DND-41 (cell line): ENCODE measurements around the gene MXD3.
"Not testable (repeated sequence)": the region's sequence is repeated elsewhere in the genome, so short reads cannot be mapped to it uniquely, and the experiment has no call there.

ENCODE experiments used
- ATAC-seq: fragments of 200-7000 bp; cut with Tn5 transposase; 3 replicates; pipeline ENCODE4 v1.9.1; 2021; ENCODE audit warnings: low read depth; ENCODE audit not compliant: insufficient read depth
- DNase-seq: peaks from one replicate; pipeline ENCODE4 v3.0.0-alpha.2; 2020
- H2AFZ ChIP-seq: 2 replicates; pipeline ENCODE4 v1.6.0; 2012; ENCODE audit warnings: low read depth, low read length
- H3K27ac ChIP-seq: 2 replicates; pipeline ENCODE4 v1.5.1; 2012; ENCODE audit warnings: low read length, inconsistent platforms
- H3K27me3 ChIP-seq: fragments of 200-600 bp; sonication (generic); 2 replicates; pipeline ENCODE4 v1.6.0; 2012; ENCODE audit warnings: low read length, mild to moderate bottlenecking, inconsistent platforms; ENCODE audit not compliant: insufficient read depth, poor library complexity
- H3K36me3 ChIP-seq: 2 replicates; pipeline ENCODE4 v1.5.1; 2012; ENCODE audit warnings: low read length, inconsistent platforms; ENCODE audit not compliant: insufficient read depth
- H3K4me1 ChIP-seq: 2 replicates; pipeline ENCODE4 v1.5.1; 2012; ENCODE audit warnings: mild to moderate bottlenecking, low read length; ENCODE audit not compliant: insufficient read depth
- H3K4me2 ChIP-seq: 2 replicates; pipeline ENCODE4 v1.6.0; 2012; ENCODE audit warnings: mild to moderate bottlenecking, moderate library complexity, low read length, inconsistent platforms; ENCODE audit not compliant: insufficient read depth
- H3K4me3 ChIP-seq, 2 experiments: fragments of 200-600 bp in 1 of 2; shearing (Covaris generic) in 1 of 2; 2 replicates each; pipeline ENCODE4 v1.5.1; 2012 to 2016; ENCODE audit warnings: inconsistent platforms in 2 of 2, low read length in 2 of 2, mild to moderate bottlenecking in 2 of 2, low read depth in 1 of 2, moderate library complexity in 1 of 2
- H3K79me2 ChIP-seq: 2 replicates; pipeline ENCODE4 v1.6.0; 2012; ENCODE audit warnings: low read length, inconsistent platforms; ENCODE audit not compliant: insufficient read depth
- H3K9ac ChIP-seq: 2 replicates; pipeline ENCODE4 v1.6.0; 2012; ENCODE audit warnings: low read depth, mild to moderate bottlenecking, inconsistent platforms, low read length, moderate library complexity
- H3K9me3 ChIP-seq: 2 replicates; pipeline ENCODE4 v1.5.1; 2012; ENCODE audit warnings: low read length, moderate library complexity, mild to moderate bottlenecking, inconsistent platforms; ENCODE audit not compliant: insufficient read depth, severe bottlenecking
- H4K20me1 ChIP-seq: 2 replicates; pipeline ENCODE4 v1.6.0; 2012; ENCODE audit warnings: low read length; ENCODE audit not compliant: insufficient read depth
- CTCF ChIP-seq: IDR thresholded peaks from 2 replicates; pipeline ENCODE4 v1.5.1; 2012; ENCODE audit warnings: borderline replicate concordance, low read length, moderate library complexity, mild to moderate bottlenecking; ENCODE audit not compliant: poor library complexity, severe bottlenecking; ENCODE audit errors: extremely low read depth
- EZH2 ChIP-seq: IDR thresholded peaks from 3 replicates; pipeline ENCODE4 v1.6.1; 2012; ENCODE audit warnings: borderline replicate concordance, low read depth, mild to moderate bottlenecking, moderate library complexity, low read length, inconsistent platforms; ENCODE audit not compliant: severe bottlenecking

MXD3 gene

GRCh38 chr5:177307544-177308363, 3.9 kb downstream of the MXD3 start:
- peaks cover 55% of the 10 kb centered on the region for H4K20me1 ChIP-seq
- no peak overlapping the region for H3K4me2 ChIP-seq
- H3K27me3 ChIP-seq = no peaks in the 10 kb centered on the region
- no peak overlapping the region for H3K27ac ChIP-seq
- no peak overlapping the region for H2AFZ ChIP-seq
- peaks cover 83% of the 10 kb centered on the region for H3K79me2 ChIP-seq
- no peak overlapping the region for H3K9ac ChIP-seq
- H3K4me3 ChIP-seq = no peak overlapping the region
- peaks cover 65% of the 10 kb centered on the region for H3K36me3 ChIP-seq
- no peak for TF ChIP-seq EZH2
- no peak for TF ChIP-seq CTCF
- H3K9me3 ChIP-seq = no peaks in the 10 kb centered on the region
- peaks cover 63% of the 10 kb centered on the region for H3K4me1 ChIP-seq
- ATAC-seq (no peak), DNase-seq (no peak)

- Histone ChIP-seq H3K36me3 (peaks cover 69% of the 10 kb centered on the region), H3K9ac (no peak overlapping the region), H2AFZ (no peak overlapping the region), H3K79me2 (peaks cover 89% of the 10 kb centered on the region), H3K27me3 (no peaks in the 10 kb centered on the region), H4K20me1 (peaks cover 61% of the 10 kb centered on the region), H3K4me3 (no peak overlapping the region), H3K9me3 (no peaks in the 10 kb centered on the region), H3K4me2 (peak overlapping the region; percentile 7), H3K4me1 (peaks cover 68% of the 10 kb centered on the region), H3K27ac (no peak overlapping the region)
- TF ChIP-seq CTCF (no peak), EZH2 (no peak)
- no peak for ATAC-seq
- no peak for DNase-seq
Observed at GRCh38 chr5:177306674-177307543, 4.8 kb downstream of the MXD3 start.

- H3K27ac ChIP-seq, H3K27me3 ChIP-seq, H2AFZ ChIP-seq, ATAC-seq, H3K9me3 ChIP-seq, H3K9ac ChIP-seq, DNase-seq: not testable (repeated sequence)
- Histone ChIP-seq H3K79me2 (peaks cover 88% of the 10 kb centered on the region), H3K4me1 (peaks cover 75% of the 10 kb centered on the region), H4K20me1 (peaks cover 64% of the 10 kb centered on the region), H3K4me2 (peak overlapping the region; percentile 99; the same call in 1 of the 2 replicates), H3K4me3 (peak overlapping the region in 1 of 2 experiments; percentile 7; a peak in 1 of 4 replicates), H3K36me3 (peaks cover 73% of the 10 kb centered on the region)
Observed at GRCh38 chr5:177306103-177306640, 5.5 kb downstream of the MXD3 start.
